HG02571 (cell line): ENCODE data around the gene GPX7.
"Not testable (repeated sequence)": the region's sequence is repeated elsewhere in the genome, so short reads cannot be mapped to it uniquely, and the experiment has no call there.

Experiments used
- ATAC-seq: cut with Tn5 transposase; IDR thresholded peaks from one replicate; pipeline ENCODE4 v1.9.1; 2021; ENCODE audit warnings: mild to moderate bottlenecking, moderate library complexity; ENCODE audit not compliant: unreplicated experiment

Gene GPX7

GRCh38 chr1:52601991-52602855 lies at the start of gene GPX7:
GPX7 (plus strand) TSS chr1:52602371; CDS start chr1:52602410, 39 bp downstream.
- ATAC-seq = no peak

- peak; percentile 44 for ATAC-seq
Measured at GRCh38 chr1:52552505-52553361, 49.4 kb upstream of the GPX7 start, which contains the start of gene TUT4. TUT4 (minus strand) TSS chr1:52553092; CDS start chr1:52526280, 26,812 bp downstream.

GRCh38 chr1:52553362-52554266 lies 48.6 kb upstream of the GPX7 start:
- ATAC-seq = peak; percentile 50

DNA sequence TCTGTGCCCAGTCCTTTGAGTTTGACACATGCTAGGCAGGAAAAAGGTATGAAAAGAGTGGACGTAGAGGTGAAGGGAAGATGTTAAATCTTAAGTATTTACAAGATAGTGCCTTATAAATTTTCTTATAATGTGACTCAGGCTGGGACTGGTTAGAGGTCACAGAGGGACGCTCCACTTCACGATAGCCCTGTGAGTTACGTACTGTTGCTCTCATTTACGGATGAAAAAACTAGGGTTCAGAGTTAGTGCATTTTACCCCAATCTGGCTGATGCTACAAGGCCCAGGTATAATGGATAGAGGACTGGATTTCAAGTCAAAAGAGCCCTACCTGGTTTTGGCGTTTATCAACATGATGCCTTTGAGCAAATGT lies 47.9 kb upstream of the GPX7 start:
- no peak for ATAC-seq

DNA sequence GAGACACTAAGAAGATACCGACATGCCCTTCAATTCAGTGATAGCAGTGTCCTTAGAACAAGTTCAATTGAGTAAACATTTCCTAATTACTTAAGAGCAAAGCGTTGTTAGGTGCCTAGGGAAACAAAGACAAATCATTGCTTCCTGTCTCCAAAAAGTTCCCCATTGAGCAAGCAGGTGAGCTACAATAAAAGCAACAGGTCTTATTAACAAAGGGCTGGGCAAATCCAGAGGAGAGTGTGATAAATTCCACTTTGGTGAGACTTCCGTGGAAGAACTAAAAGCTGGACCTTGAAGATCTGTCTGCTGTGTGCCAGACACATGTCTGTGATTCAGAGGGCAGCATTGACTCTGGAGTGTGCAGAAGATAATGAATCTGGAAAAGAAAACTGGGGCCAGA lies 47.4 kb upstream of the GPX7 start:
- ATAC-seq = no peak

DNA sequence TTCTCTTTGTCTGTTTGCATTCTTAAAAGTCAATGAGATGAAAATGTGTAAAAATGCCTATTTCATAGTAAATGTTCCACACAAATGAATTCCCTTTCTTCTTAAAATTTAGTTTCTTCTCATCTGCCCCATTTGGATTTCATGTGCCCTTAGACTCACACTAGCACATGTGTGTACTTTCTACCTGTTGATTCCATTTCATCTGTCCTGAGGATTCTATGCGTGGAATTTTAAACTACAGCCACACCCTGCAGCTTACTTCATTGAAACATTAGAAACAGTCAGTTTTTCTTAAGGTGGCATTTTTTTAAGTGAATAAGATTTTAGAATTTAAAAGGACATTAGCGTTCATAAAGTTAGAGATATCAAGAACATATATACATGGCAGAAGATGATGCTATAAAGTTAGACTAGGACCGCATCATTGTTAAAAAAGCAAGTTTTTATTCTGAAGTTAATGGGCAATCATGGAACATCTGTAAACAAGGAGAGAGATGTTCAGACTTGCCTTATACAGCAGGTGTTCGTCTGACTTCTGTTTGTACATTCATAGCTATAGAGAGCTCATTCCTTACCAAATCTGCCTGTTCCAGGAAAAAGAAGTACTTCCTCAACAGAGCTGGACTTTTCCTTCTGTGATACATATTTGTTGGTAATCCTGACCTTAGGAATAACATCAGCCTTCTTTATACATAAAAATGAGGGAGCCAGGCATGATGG lies 45.4 kb upstream of the GPX7 start:
- no peak for ATAC-seq

- no peak for ATAC-seq
Measured at GRCh38 chr1:52558941-52559340, 43.2 kb upstream of the GPX7 start.

GRCh38 chr1:52559875-52560274 lies 42.3 kb upstream of the GPX7 start:
- ATAC-seq = no peak

DNA sequence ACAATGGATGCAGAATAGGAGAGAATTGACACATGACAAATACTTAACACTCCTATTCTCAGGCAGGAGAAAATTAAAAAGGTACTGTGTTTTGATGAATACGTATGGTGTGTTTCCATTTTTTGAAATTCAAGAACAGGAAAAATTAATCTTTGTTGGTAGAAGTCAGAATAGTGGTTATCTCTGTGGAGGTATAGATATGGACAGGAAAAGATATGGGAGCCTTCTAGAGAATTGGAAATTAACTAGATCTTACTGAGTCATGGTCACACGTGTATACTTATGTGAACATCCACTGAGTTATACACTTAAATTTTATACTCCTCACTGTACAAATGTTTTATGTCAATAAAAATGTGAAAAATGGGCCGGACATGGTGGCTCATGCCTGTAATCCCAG lies 39.4 kb upstream of the GPX7 start:
- no peak for ATAC-seq

DNA sequence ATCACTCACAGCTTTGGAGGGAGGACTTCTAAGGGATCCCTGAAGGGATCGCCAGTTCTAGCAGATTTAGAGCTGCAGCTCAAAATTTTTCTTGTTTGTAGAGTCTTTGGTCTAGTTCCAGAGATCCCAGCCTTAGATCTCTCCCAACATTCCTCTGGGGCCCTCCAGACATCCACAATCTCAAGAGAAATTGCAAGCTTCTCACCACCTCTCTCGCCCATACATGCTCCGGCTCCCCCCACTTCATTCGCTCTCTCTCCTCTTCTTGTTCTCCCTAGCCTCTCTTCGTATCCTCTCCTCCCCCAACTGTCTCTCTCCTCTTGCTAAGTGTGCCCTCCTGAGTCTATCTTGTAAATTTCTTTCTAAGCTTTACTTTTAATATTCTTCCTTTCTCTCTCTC lies 34.2 kb upstream of the GPX7 start:
- ATAC-seq = no peak

DNA sequence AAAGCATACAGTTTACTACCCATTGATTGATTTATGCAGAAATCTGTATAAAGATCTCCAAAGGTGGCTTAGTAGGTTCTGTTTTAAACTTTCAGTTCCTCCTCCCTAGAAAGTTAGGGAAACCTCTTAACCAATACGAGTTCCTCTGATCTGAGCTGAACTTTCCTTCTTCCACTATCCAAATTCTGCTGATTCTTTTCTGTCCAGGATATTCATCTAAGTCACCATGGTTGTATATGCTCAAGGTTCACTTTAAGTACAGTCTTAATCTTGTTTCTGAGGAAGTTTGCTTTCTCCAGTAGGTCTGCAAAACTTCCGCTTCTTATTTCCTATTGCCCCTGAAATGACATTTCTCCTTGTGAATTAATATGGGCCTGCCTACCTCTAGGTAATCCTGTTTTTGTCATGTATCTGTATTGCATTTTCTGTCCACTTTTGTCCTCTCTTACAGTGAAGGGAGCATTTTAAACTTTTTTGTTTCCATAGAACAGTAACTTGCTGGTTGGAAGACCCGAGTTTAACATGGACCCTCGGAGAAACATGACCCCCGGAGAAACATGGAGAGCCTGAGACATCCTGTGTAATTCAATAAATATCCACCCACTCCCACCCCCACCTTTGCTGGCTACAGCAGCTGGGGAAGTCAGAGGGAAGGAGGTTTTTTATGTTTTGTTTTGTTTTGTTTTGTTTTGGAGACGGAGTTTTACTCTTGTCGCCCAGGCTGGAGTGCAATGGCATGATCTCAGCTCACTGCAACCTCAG lies 32.5 kb upstream of the GPX7 start:
- ATAC-seq = no peak

DNA sequence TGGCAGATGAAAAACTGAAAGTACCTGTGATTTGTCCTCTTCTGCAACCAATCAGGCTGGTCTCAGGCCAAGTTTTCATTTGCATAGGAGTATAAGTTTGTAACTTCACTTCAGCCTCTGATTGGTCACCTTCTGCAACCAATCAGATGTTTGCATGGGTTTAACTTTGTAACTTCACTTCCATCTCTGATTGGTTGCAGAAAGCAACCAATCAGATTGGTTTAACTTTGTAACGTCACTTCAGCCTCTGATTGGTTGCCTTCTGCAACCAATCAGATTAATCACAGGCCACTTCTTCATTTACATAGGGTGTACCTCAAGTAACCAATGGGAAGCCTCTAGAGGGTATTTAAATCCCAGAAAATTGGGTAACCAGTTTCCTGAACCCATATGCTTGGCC lies 30.4 kb upstream of the GPX7 start:
- ATAC-seq = no peak

DNA sequence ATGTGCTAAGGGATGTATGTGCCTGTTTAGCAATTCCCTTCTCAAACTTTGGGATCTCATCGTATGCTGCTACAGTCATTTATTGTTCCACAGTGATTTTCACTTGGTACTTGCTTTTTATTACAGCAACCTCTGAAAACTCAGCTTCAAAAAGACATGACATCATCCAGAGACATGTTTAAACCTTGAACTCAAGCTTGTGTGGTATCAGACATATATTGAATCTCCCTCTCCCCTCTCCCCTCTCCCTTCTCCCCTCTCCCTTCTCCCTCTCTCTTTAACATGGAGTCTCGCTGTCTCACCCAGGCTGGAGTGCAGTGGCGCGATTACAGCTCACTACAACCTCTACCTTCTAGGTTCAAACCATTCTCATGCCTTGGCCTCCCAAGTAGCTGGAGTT lies 29.8 kb upstream of the GPX7 start:
- ATAC-seq = no peak

- no peak for ATAC-seq
Measured at GRCh38 chr1:52574594-52574993, 27.6 kb upstream of the GPX7 start.

GRCh38 chr1:52576074-52576473 lies 26.1 kb upstream of the GPX7 start:
- ATAC-seq = no peak

- ATAC-seq = not testable (repeated sequence)
Measured at GRCh38 chr1:52578066-52578465, 24.1 kb upstream of the GPX7 start.

GRCh38 chr1:52579415-52579814 lies 22.8 kb upstream of the GPX7 start:
- no peak for ATAC-seq

DNA sequence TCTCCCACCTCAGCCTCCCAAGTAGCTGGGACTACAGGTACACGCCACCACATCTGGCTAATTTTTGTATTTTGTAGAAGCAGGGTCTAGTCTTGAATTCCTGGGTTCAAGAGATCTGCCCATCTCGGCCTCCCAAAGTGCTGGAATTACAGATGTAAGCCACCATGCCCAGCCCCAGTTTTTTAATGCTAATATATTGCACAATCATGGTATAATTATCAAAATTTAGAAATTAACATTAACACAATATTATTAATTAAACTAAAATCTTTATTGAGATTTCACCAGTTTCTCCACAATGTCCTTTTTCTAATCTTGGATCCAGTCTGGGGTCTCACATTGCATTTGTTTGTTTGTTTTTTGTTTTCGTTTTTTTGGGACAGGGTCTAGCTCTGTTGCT lies 21.9 kb upstream of the GPX7 start:
- ATAC-seq = no peak

GRCh38 chr1:52582116-52582696 lies 20.0 kb upstream of the GPX7 start:
- ATAC-seq = no peak
